Fibroblast of lung (primary cell): Measurements from ENCODE around the gene EMC8. TPM values are rescaled to one million over a fixed set of nuclear protein-coding genes. Genes with fewer than 3 reads are reported as not detected.

Experiments
- DNase-seq, 2 donors: peaks; one replicate each; pipeline versions ENCODE4 v3.0.0 to v3.0.0-alpha.2; 2010; ENCODE audit warnings: low read depth in 2 of 2
- H2AFZ ChIP-seq: 2 replicates; pipeline ENCODE4 v1.5.1; 2012; ENCODE audit warnings: low read length, control low read depth, inconsistent platforms
- H3K27ac ChIP-seq: 2 replicates; pipeline ENCODE4 v1.5.1; 2011; ENCODE audit warnings: low read length, control low read depth; ENCODE audit not compliant: insufficient read depth
- H3K27me3 ChIP-seq: 2 replicates; pipeline ENCODE4 v1.5.1; 2011; ENCODE audit warnings: mild to moderate bottlenecking, low read length; ENCODE audit not compliant: control insufficient read depth, insufficient read depth
- H3K36me3 ChIP-seq: 2 replicates; pipeline ENCODE4 v1.5.1; 2011; ENCODE audit warnings: low read length; ENCODE audit not compliant: control insufficient read depth, insufficient read depth
- H3K4me1 ChIP-seq: 2 replicates; pipeline ENCODE4 v1.5.1; 2011; ENCODE audit warnings: low read length; ENCODE audit not compliant: control insufficient read depth, insufficient read depth; ENCODE audit errors: extremely low read depth
- H3K4me2 ChIP-seq: 2 replicates; pipeline ENCODE4 v1.5.1; 2011; ENCODE audit warnings: low read length, control low read depth; ENCODE audit not compliant: insufficient read depth; ENCODE audit errors: extremely low read depth
- H3K4me3 ChIP-seq, 4 experiments: fragments of 200-600 bp in 1 of 4; sonication (generic) in 1 of 4; replicated peaks in 1 of 4; 2 replicates each; pipeline ENCODE4 v1.5.1; 2011 to 2016; ENCODE audit warnings: low read length in 4 of 4, low read depth in 3 of 4, mild to moderate bottlenecking in 3 of 4, control low read depth in 2 of 4, inconsistent platforms in 1 of 4, mixed read lengths in 1 of 4; ENCODE audit not compliant: insufficient read depth in 1 of 4; ENCODE audit errors: control extremely low read depth in 1 of 4
- H3K79me2 ChIP-seq: 2 replicates; pipeline ENCODE4 v1.5.1; 2012; ENCODE audit warnings: mild to moderate bottlenecking, low read length, inconsistent platforms; ENCODE audit not compliant: control insufficient read depth, insufficient read depth
- H3K9ac ChIP-seq: 2 replicates; pipeline ENCODE4 v1.5.1; 2011; ENCODE audit warnings: mild to moderate bottlenecking, low read length, control low read depth; ENCODE audit not compliant: insufficient read depth
- H3K9me3 ChIP-seq: 2 replicates; pipeline ENCODE4 v1.5.1; 2012; ENCODE audit warnings: low read depth, low read length; ENCODE audit not compliant: control insufficient read depth, insufficient read depth
- H4K20me1 ChIP-seq: 2 replicates; pipeline ENCODE4 v1.5.1; 2011; ENCODE audit warnings: low read length; ENCODE audit not compliant: control insufficient read depth, insufficient read depth; ENCODE audit errors: extremely low read depth
- CTCF ChIP-seq, 2 donors: IDR thresholded peaks in 1 of 2; conservative IDR thresholded peaks in 1 of 2; 1 replicate in 1 of 2; 2 replicates in 1 of 2; pipeline ENCODE4 v1.5.1; 2011 to 2012; ENCODE audit warnings: low read length in 2 of 2, control low read depth in 1 of 2, inconsistent platforms in 1 of 2, low read depth in 1 of 2, mild to moderate bottlenecking in 1 of 2
- EZH2 ChIP-seq: IDR thresholded peaks from 2 replicates; pipeline ENCODE4 v1.5.1; 2012; ENCODE audit warnings: low read length, control low read depth, mild to moderate bottlenecking; ENCODE audit errors: missing control alignments
- polyA plus RNA-seq, 2 donors: library from polyadenylated mRNA; depleted of rRNA in 1 of 2; stranded (reverse) in 1 of 2; unstranded in 1 of 2; fragments of >200 nt; gene quantifications; 2 replicates each; pipeline ENCODE4 v1.2.1, GENCODE V29; 2011 to 2012; ENCODE audit warnings: missing spikeins in 1 of 2
- total RNA-seq: library from RNA; depleted of rRNA; stranded (reverse); fragments of >200 nt; gene quantifications from 2 replicates; pipeline ENCODE4 v1.2.1, GENCODE V29; 2014

Gene EMC8
- total and polyA plus RNA-seq, 2 donors (not counting 1 experiment from before 2014, with no cell fraction given), result 25.1 to 25.9 TPM

DNA sequence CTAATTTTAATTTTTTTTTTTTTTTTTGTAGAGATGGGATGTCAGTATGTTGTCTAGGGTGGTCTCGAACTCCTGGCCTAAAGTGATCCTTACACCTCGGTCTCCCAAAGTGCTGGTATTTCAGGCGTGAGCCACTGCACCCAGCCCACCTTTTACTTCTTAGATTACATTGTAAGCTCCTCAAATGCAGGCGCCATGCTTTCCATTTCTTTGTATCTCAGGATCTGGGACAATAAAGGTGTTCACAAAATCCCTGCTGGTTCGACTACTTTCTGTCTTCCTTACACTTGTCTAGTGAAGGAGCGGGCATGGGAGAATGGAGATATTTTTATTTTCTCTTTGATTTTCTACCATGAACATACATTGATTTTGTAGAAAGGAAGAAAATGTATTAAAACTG lies 25.2 kb downstream of the EMC8 start:
- Histone ChIP-seq H3K36me3 (peaks cover 2% of the 10 kb centered on the region), H3K9me3 (no peaks in the 10 kb centered on the region), H3K4me3 (no peak overlapping the region), H3K79me2 (no peaks in the 10 kb centered on the region), H4K20me1 (no peaks in the 10 kb centered on the region), H3K4me1 (no peaks in the 10 kb centered on the region), H2AFZ (no peak overlapping the region), H3K27ac (no peak overlapping the region), H3K9ac (no peak overlapping the region), H3K4me2 (no peak overlapping the region), H3K27me3 (no peaks in the 10 kb centered on the region)
- DNase-seq, result no peak
- no peak for TF ChIP-seq EZH2
- TF ChIP-seq CTCF (conservative IDR thresholded peaks at IDR 0.05 in 1 of 2, IDR thresholded peaks at IDR 0.05 in 1 of 2; ENCODE audit: low read depth in 1 of 2, low read length in 2 of 2), result no peak

- H3K4me1 ChIP-seq, result no peaks in the 10 kb centered on the region
- no peaks in the 10 kb centered on the region for H3K79me2 ChIP-seq
- TF ChIP-seq EZH2 (no peak), CTCF (conservative IDR thresholded peaks at IDR 0.05 in 1 of 2, IDR thresholded peaks at IDR 0.05 in 1 of 2; ENCODE audit: low read depth in 1 of 2, low read length in 2 of 2) (no peak)
- H3K9me3 ChIP-seq, result no peaks in the 10 kb centered on the region
- no peak overlapping the region for H3K27ac ChIP-seq
- no peak overlapping the region for H2AFZ ChIP-seq
- H3K4me3 ChIP-seq, result no peak overlapping the region
- H3K27me3 ChIP-seq, result no peaks in the 10 kb centered on the region
- H4K20me1 ChIP-seq, result no peaks in the 10 kb centered on the region
- no peak for DNase-seq
- no peak overlapping the region for H3K4me2 ChIP-seq
- no peak overlapping the region for H3K9ac ChIP-seq
- H3K36me3 ChIP-seq, result no peaks in the 10 kb centered on the region
Observed at GRCh38 chr16:85773044-85773443, 26.3 kb downstream of the EMC8 start.

- no peaks in the 10 kb centered on the region for H3K9me3 ChIP-seq
- no peak overlapping the region for H3K27ac ChIP-seq
- H3K4me2 ChIP-seq, result no peak overlapping the region
- peaks cover 9% of the 10 kb centered on the region for H3K4me1 ChIP-seq
- H3K36me3 ChIP-seq, result no peaks in the 10 kb centered on the region
- no peak for DNase-seq
- H2AFZ ChIP-seq, result no peak overlapping the region
- no peaks in the 10 kb centered on the region for H3K79me2 ChIP-seq
- no peaks in the 10 kb centered on the region for H3K27me3 ChIP-seq
- no peaks in the 10 kb centered on the region for H4K20me1 ChIP-seq
- H3K9ac ChIP-seq, result no peak overlapping the region
- no peak overlapping the region for H3K4me3 ChIP-seq
- TF ChIP-seq CTCF (conservative IDR thresholded peaks at IDR 0.05 in 1 of 2, IDR thresholded peaks at IDR 0.05 in 1 of 2; ENCODE audit: low read depth in 1 of 2, low read length in 2 of 2) (no peak), EZH2 (no peak)
Observed at GRCh38 chr16:85770741-85771140, 28.6 kb downstream of the EMC8 start.
